ENCODE measurements around the gene DCLK1. TPM values are rescaled to one million over a fixed set of nuclear protein-coding genes. Genes with fewer than 3 reads are reported as not detected.

Gene DCLK1
- total and polyA plus RNA-seq, 7 experiments from 2014 or later, result not detected

DNA sequence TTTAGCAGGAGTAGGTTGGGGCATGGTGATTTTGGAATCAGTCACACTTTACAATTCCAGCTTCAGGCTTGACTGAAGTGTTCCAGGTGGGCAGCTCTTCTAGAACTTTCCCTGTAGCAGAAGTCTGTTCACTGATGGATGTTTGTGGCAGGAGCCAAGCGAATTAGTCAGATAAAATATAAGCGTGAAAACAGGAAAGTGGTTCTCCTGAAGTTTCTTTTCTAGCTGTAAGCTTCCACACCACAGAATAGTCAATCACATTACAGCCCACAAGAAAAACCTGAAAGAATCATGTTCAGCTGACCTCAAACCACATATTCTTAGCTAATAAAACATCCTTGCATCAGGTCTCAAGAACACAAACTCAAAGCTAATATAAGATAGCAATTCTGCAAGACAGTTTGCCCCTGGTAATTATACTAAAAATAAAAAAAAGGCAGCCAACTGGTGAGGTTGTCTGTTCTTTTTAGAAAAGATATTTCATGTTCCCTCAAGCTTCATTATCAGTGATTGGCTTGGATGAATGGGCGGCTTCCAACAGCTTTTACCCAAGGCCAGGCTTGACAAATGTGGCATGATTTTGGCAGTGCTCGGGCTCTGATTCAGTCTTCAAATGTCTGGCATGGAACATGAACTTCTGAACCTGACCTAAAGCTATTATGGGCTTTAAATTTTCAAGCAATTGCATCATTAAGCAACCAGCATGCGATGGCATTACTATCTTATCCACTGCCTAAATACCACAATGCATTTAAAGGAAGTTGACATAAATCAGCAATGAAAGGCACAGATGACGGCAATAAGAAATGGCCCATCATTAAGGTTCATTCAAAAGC lies 136.8 kb downstream of the DCLK1 start:
- no peak overlapping the region for H3K4me3 ChIP-seq (ENCODE audit: low read length)
- H3K4me3 Mint-ChIP-seq, result no peak overlapping the region
- no peak for ATAC-seq
- H3K36me3 ChIP-seq (ENCODE audit: control insufficient read depth in 2 of 3, insufficient read depth in 3 of 3, low read length in 3 of 3), result no peaks in the 10 kb centered on the region
- peaks cover 0 to 5% (median 0%) of the 10 kb centered on the region in 5 donors for H3K27me3 Mint-ChIP-seq
- H3K9me3 ChIP-seq (ENCODE audit: control insufficient read depth in 2 of 3, low read length in 3 of 3), result no peaks in the 10 kb centered on the region
- DNase-seq, result no peak
- ChIA-PET CTCF (no interaction called here), POLR2A (no interaction called here)
- H3K36me3 Mint-ChIP-seq, result peaks cover 0 to 3% (median 0%) of the 10 kb centered on the region in 5 donors
- H3K27ac Mint-ChIP-seq, result no peak overlapping the region
- H3K27ac ChIP-seq (ENCODE audit: low read depth, low read length), result no peak overlapping the region
- intact Hi-C loops (cut with micrococcal nuclease), result no loop called here
- H3K4me1 Mint-ChIP-seq, result no peaks in the 10 kb centered on the region
- peaks cover 0 to 4% (median 2%) of the 10 kb centered on the region in 11 donors for H3K9me3 Mint-ChIP-seq
- no peaks in the 10 kb centered on the region for H3K4me1 ChIP-seq (ENCODE audit: control insufficient read depth in 2 of 2, insufficient read depth in 2 of 2, low read length in 2 of 2)
- no peaks in the 10 kb centered on the region for H3K27me3 ChIP-seq (ENCODE audit: control insufficient read depth in 2 of 2, insufficient read depth in 2 of 2, low read length in 2 of 2)

DNA sequence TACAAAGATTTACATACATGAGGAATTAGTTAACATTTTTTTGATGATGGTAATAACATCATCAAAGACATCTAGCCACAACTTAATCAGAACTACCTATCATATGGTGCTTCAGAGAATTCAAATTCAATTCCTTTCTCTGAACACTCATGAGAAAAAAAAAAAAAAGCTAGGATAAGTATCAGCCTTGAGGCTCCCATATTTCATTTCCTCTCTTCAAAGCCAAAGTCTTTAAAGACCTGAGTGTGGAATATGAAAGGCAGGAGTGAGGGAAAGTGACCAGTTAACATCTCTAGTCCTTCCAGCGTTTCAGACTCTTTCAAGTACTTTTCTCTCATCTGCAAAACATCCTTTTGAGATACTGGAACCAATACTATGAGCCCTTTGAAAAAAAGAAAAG lies 137.5 kb downstream of the DCLK1 start:
- no peaks in the 10 kb centered on the region for H3K9me3 ChIP-seq (ENCODE audit: control insufficient read depth in 2 of 3, low read length in 3 of 3)
- Mint-ChIP-seq H3K36me3 (peaks cover 0 to 3% (median 0%) of the 10 kb centered on the region in 5 donors), H3K4me1 (no peaks in the 10 kb centered on the region), H3K9me3 (peaks cover 0 to 4% (median 2%) of the 10 kb centered on the region in 11 donors), H3K27me3 (peaks cover 0 to 5% (median 0%) of the 10 kb centered on the region in 5 donors), H3K27ac (no peak overlapping the region), H3K4me3 (no peak overlapping the region)
- H3K36me3 ChIP-seq (ENCODE audit: control insufficient read depth in 2 of 3, insufficient read depth in 3 of 3, low read length in 3 of 3), result no peaks in the 10 kb centered on the region
- no peak overlapping the region for H3K27ac ChIP-seq (ENCODE audit: low read depth, low read length)
- DNase-seq, result no peak
- H3K4me1 ChIP-seq (ENCODE audit: control insufficient read depth in 2 of 2, insufficient read depth in 2 of 2, low read length in 2 of 2), result no peaks in the 10 kb centered on the region
- intact Hi-C loops (cut with micrococcal nuclease), result no loop called here
- H3K4me3 ChIP-seq (ENCODE audit: low read length), result no peak overlapping the region
- no peak for ATAC-seq
- CTCF ChIA-PET, result no interaction called here
- H3K27me3 ChIP-seq (ENCODE audit: control insufficient read depth in 2 of 2, insufficient read depth in 2 of 2, low read length in 2 of 2), result no peaks in the 10 kb centered on the region
- POLR2A ChIA-PET, result no interaction called here

DNA sequence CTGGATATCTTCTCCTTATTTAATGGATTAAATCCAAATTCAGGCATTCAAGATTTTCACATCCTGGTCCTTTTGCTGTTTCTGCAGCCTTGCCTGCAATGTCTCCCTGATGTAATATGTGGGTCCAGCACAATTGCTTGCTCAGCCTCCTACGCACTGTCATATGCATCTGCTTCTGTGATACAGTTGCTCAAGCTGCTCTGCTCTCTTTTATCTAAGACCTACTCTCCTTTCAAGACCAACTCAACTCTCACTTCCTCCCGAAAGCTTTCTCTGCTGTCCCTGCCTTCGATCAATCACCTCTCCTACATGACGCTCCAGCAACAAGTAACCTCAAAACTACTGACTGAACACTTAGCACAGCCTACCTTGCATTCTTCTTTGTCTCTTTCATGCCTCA lies 138.2 kb downstream of the DCLK1 start:
- H3K27ac ChIP-seq (ENCODE audit: low read depth, low read length), result no peak overlapping the region
- Mint-ChIP-seq H3K4me3 (no peak overlapping the region), H3K9me3 (peaks cover 0 to 4% (median 0%) of the 10 kb centered on the region in 11 donors), H3K27me3 (peaks cover 0 to 5% (median 0%) of the 10 kb centered on the region in 5 donors), H3K4me1 (no peaks in the 10 kb centered on the region), H3K36me3 (no peaks in the 10 kb centered on the region), H3K27ac (no peak overlapping the region)
- H3K27me3 ChIP-seq (ENCODE audit: control insufficient read depth in 2 of 2, insufficient read depth in 2 of 2, low read length in 2 of 2), result no peaks in the 10 kb centered on the region
- ATAC-seq, result no peak
- ChIA-PET CTCF (no interaction called here), POLR2A (no interaction called here)
- intact Hi-C loops (cut with micrococcal nuclease), result no loop called here
- H3K4me1 ChIP-seq (ENCODE audit: control insufficient read depth in 2 of 2, insufficient read depth in 2 of 2, low read length in 2 of 2), result no peaks in the 10 kb centered on the region
- no peaks in the 10 kb centered on the region for H3K9me3 ChIP-seq (ENCODE audit: control insufficient read depth in 2 of 3, low read length in 3 of 3)
- no peaks in the 10 kb centered on the region for H3K36me3 ChIP-seq (ENCODE audit: control insufficient read depth in 2 of 3, insufficient read depth in 3 of 3, low read length in 3 of 3)
- no peak overlapping the region for H3K4me3 ChIP-seq (ENCODE audit: low read length)
- no peak for DNase-seq

DNA sequence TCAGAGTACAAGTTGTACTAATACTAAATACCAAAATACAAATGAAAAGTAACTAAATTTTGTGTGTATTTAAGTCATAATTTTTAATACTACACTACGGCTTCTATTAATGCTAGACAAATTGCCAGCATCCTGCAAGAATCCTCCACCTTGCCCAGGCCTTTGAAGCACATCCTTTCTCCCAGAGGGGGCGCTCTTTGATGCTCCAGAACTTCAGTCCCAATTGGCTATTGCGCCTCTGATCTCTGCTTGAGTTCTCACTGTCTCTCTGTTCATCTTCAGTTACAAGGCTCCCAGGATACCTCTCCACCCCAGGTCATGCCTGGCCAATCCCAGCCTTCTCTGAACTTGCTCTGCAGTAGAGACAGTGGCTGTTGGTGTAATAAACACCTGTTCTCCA lies 141.0 kb downstream of the DCLK1 start:
- POLR2A ChIA-PET, result no interaction called here
- no peak overlapping the region for H3K4me3 ChIP-seq (ENCODE audit: low read length)

DNA sequence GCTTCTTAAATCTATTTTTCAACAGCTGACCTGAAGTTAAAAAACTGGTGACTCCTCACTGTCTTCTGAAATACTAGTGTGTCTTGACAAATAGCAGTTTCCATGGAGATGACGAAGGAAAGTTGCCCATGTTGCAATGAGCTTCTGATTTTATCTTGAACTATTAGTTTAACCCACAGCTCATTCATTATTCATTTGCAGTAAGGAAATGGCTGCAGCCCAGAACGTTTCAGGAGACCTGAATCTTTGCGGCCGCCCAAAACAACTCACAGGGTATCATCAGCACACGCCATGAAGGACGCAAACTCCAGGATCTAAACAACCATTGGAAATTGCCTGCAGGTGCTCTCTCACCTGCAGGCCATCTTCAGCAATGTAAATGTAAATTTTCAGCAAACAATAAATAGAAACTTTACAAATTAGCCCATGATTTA lies 142.5 kb downstream of the DCLK1 start:
- Mint-ChIP-seq H3K27ac (no peak overlapping the region), H3K36me3 (no peaks in the 10 kb centered on the region), H3K9me3 (peaks cover 0 to 5% (median 0%) of the 10 kb centered on the region in 11 donors), H3K4me3 (no peak overlapping the region), H3K27me3 (peaks cover 0 to 5% (median 0%) of the 10 kb centered on the region in 5 donors), H3K4me1 (no peaks in the 10 kb centered on the region)
- no peak for DNase-seq
- Histone ChIP-seq H3K27me3 (ENCODE audit: control insufficient read depth in 2 of 2, insufficient read depth in 2 of 2, low read length in 2 of 2) (no peaks in the 10 kb centered on the region), H3K27ac (ENCODE audit: low read depth, low read length) (no peak overlapping the region), H3K4me1 (ENCODE audit: control insufficient read depth in 2 of 2, insufficient read depth in 2 of 2, low read length in 2 of 2) (no peaks in the 10 kb centered on the region), H3K9me3 (ENCODE audit: control insufficient read depth in 2 of 3, low read length in 3 of 3) (no peaks in the 10 kb centered on the region), H3K36me3 (ENCODE audit: control insufficient read depth in 2 of 3, insufficient read depth in 3 of 3, low read length in 3 of 3) (no peaks in the 10 kb centered on the region), H3K4me3 (ENCODE audit: low read length) (no peak overlapping the region)
- ChIA-PET CTCF (interaction anchor here (0.6 kb wide), 1 partner anchor 11 kb away, joined by 3 read pairs; no protein-coding TSS in a partner anchor), POLR2A (no interaction called here)
- no peak for ATAC-seq
- intact Hi-C loops (cut with micrococcal nuclease), result no loop called here

More for the DNA sequence above, 141.0 kb downstream of the DCLK1 start:
- intact Hi-C loops (cut with micrococcal nuclease), result no loop called here
- no peaks in the 10 kb centered on the region for H3K4me1 Mint-ChIP-seq
- CTCF ChIA-PET, result no interaction called here
- Histone ChIP-seq H3K4me1 (ENCODE audit: control insufficient read depth in 2 of 2, insufficient read depth in 2 of 2, low read length in 2 of 2) (no peaks in the 10 kb centered on the region), H3K36me3 (ENCODE audit: control insufficient read depth in 2 of 3, insufficient read depth in 3 of 3, low read length in 3 of 3) (no peaks in the 10 kb centered on the region), H3K9me3 (ENCODE audit: control insufficient read depth in 2 of 3, low read length in 3 of 3) (no peaks in the 10 kb centered on the region), H3K27ac (ENCODE audit: low read depth, low read length) (no peak overlapping the region), H3K27me3 (ENCODE audit: control insufficient read depth in 2 of 2, insufficient read depth in 2 of 2, low read length in 2 of 2) (no peaks in the 10 kb centered on the region)
- no peaks in the 10 kb centered on the region for H3K36me3 Mint-ChIP-seq
- DNase-seq, result no peak
- ATAC-seq, result no peak
- no peak overlapping the region for H3K27ac Mint-ChIP-seq
- H3K9me3 Mint-ChIP-seq, result peaks cover 0 to 5% (median 0%) of the 10 kb centered on the region in 11 donors
- H3K4me3 Mint-ChIP-seq, result no peak overlapping the region
- H3K27me3 Mint-ChIP-seq, result peaks cover 0 to 5% (median 0%) of the 10 kb centered on the region in 5 donors

DNA sequence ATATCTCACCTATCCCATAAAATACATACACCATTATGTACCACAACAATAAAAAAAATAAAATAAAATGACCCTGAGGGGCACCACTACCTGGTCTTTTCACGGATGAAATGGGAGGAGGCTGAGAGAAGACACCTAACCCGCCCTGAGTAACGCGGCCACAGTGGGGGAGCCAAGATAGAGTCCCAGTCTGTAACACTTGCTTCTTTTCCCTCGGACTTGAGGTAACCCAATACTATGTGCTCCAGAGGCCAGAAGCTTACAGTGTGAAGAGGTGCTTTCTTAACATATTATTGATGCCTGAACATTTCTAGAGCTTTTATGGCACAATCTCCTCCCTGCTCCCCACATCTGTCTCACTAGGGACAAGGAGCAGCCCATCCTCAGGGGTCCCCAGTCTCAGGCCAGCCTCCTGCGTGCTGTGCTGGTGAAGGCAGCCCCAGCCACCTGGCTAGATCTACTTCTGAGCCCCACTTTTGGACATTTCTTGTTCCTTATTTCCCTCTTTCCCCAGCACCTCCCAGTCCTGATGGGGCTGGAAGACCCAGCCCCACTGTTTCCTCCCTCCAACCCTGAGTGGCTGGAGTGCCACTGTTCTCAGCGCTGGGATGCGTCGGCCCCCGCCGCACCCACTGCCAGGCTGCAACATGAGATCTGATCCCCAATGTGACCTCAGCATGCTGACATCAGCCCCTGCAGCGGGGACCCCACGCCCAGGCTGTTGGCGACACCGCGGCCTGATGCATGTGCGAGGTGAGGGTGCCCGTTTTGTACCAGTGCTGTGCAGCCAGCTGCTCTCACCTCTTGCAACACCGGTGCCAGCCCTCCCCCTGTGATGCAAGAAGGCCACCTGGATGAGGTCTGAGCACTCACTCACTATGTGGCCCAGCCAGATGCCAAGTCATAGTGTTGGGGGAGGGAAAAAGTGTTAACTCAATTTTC lies 143.3 kb downstream of the DCLK1 start:
- POLR2A ChIA-PET, result no interaction called here
- no peak for ATAC-seq
- H3K36me3 Mint-ChIP-seq, result no peaks in the 10 kb centered on the region

More for the DNA sequence above, 143.3 kb downstream of the DCLK1 start:
- peaks cover 0 to 4% (median 0%) of the 10 kb centered on the region in 5 donors for H3K27me3 Mint-ChIP-seq
- H3K4me3 ChIP-seq (ENCODE audit: low read length), result no peak overlapping the region
- intact Hi-C loops (cut with micrococcal nuclease), result no loop called here
- H3K9me3 ChIP-seq (ENCODE audit: control insufficient read depth in 2 of 3, low read length in 3 of 3), result no peaks in the 10 kb centered on the region
- H3K27ac Mint-ChIP-seq, result no peak overlapping the region
- peaks cover 0 to 5% (median 0%) of the 10 kb centered on the region in 11 donors for H3K9me3 Mint-ChIP-seq
- no peak overlapping the region for H3K4me3 Mint-ChIP-seq
- no peaks in the 10 kb centered on the region for H3K4me1 Mint-ChIP-seq
- CTCF ChIA-PET, result no interaction called here
- no peak for DNase-seq
- H3K27ac ChIP-seq (ENCODE audit: low read depth, low read length), result no peak overlapping the region
- H3K4me1 ChIP-seq (ENCODE audit: control insufficient read depth in 2 of 2, insufficient read depth in 2 of 2, low read length in 2 of 2), result no peaks in the 10 kb centered on the region
- no peaks in the 10 kb centered on the region for H3K36me3 ChIP-seq (ENCODE audit: control insufficient read depth in 2 of 3, insufficient read depth in 3 of 3, low read length in 3 of 3)
- H3K27me3 ChIP-seq (ENCODE audit: control insufficient read depth in 2 of 2, insufficient read depth in 2 of 2, low read length in 2 of 2), result no peaks in the 10 kb centered on the region
